HepG2 (cell line): ENCODE results near the gene PRSS48. TPM values are rescaled to one million over a fixed set of nuclear protein-coding genes. Genes with fewer than 3 reads are reported as not detected.

Experiments used
- ATAC-seq: fragments of 200-7000 bp; cut with Tn5 transposase; 3 replicates; pipeline ENCODE4 v1.9.1; 2020; ENCODE audit warnings: mild to moderate bottlenecking, moderate library complexity
- BruUV-seq: library from RNA; stranded (reverse); fragments of 400-500 nt; replicated peaks from 2 replicates; lab custom pipeline; 2021; lab: Mats Ljungman, UMichigan
- CTCF ChIA-PET: fragments of 300-600 bp; formaldehyde crosslinking; extraction: SDS; loops from one replicate; lab custom pipeline; 2021; ENCODE audit warnings: low total read pairs, inconsistent platforms, low intra/inter-chr PET ratio; lab: Yijun Ruan, JAX
- POLR2A ChIA-PET: fragments of 350-600 bp; sonication (Branson Sonifier 250); formaldehyde crosslinking; loops from one replicate; lab custom pipeline; 2020; ENCODE audit warnings: antibody characterized with exemption, inconsistent platforms; lab: Yijun Ruan, JAX
- DNase-seq: peaks from one replicate; pipeline ENCODE4 v3.0.0-alpha.2; 2015; ENCODE audit warnings: low spot score
- FAIRE-seq: peaks from 3 replicates; lab custom pipeline; 2011; peaks lifted over from hg19 to GRCh38; lab: Jason Lieb, UNC
- H2AFZ ChIP-seq: one replicate; pipeline ENCODE4 v1.6.1; 2011; ENCODE audit warnings: low read length, inconsistent platforms
- H3K27ac ChIP-seq: fragments of 300-600 bp; 3 replicates; pipeline ENCODE4 v1.8.0; 2011; ENCODE audit warnings: mixed run types, mild to moderate bottlenecking, mixed read lengths, low read length, inconsistent platforms; ENCODE audit not compliant: insufficient read depth; ENCODE audit errors: extremely low read length
- H3K27me3 ChIP-seq, 2 experiments: fragments of 200-600 bp in 1 of 2; 2 replicates in 1 of 2; 3 replicates in 1 of 2; pipeline versions ENCODE4 v1.6.0 to v1.8.0; 2011; ENCODE audit warnings: low read length in 2 of 2, mild to moderate bottlenecking in 2 of 2, moderate library complexity in 2 of 2, inconsistent platforms in 1 of 2; ENCODE audit not compliant: insufficient read depth in 2 of 2, control insufficient read depth in 1 of 2
- H3K36me3 ChIP-seq, 2 experiments: fragments of 200-600 bp in 1 of 2; replicated peaks in 1 of 2; 2 replicates in 1 of 2; 3 replicates in 1 of 2; pipeline versions ENCODE4 v1.5.1 to v1.8.0; 2011; ENCODE audit warnings: low read length in 2 of 2, inconsistent platforms in 1 of 2; ENCODE audit not compliant: insufficient read depth in 2 of 2, control insufficient read depth in 1 of 2
- H3K4me1 ChIP-seq: 2 replicates; pipeline ENCODE4 v1.5.1; 2012; ENCODE audit warnings: low read length, inconsistent platforms; ENCODE audit not compliant: insufficient read depth
- H3K4me2 ChIP-seq: 2 replicates; pipeline ENCODE4 v1.6.0; 2011; ENCODE audit warnings: low read depth, low read length, inconsistent platforms
- H3K4me3 ChIP-seq, 3 experiments: fragments of 200-600 bp in 1 of 3; sonication (generic), shearing (Covaris generic) in 1 of 3; replicated peaks in 1 of 3; 2 replicates each; pipeline ENCODE4 v1.5.1; 2011 to 2016; ENCODE audit warnings: low read length in 3 of 3, inconsistent platforms in 2 of 3, low read depth in 2 of 3, mild to moderate bottlenecking in 2 of 3, control low read depth in 1 of 3, mixed read lengths in 1 of 3; ENCODE audit not compliant: insufficient read depth in 1 of 3
- H3K79me2 ChIP-seq: one replicate; pipeline ENCODE4 v1.6.1; 2011; ENCODE audit warnings: low read length, inconsistent platforms; ENCODE audit not compliant: insufficient read depth
- H3K9ac ChIP-seq: 2 replicates; pipeline ENCODE4 v1.6.0; 2011; ENCODE audit warnings: mild to moderate bottlenecking, low read depth, low read length, inconsistent platforms; ENCODE audit not compliant: insufficient read depth
- H3K9me3 ChIP-seq: 2 replicates; pipeline ENCODE4 v1.5.1; 2012; ENCODE audit warnings: mild to moderate bottlenecking, low read length
- H4K20me1 ChIP-seq: 2 replicates; pipeline ENCODE4 v1.6.0; 2011; ENCODE audit warnings: inconsistent platforms, mild to moderate bottlenecking, low read length, moderate library complexity; ENCODE audit not compliant: insufficient read depth
- CREM ChIP-seq, 2 experiments: sonication (generic) in 1 of 2; formaldehyde crosslinking in 1 of 2; IDR thresholded peaks; 2 replicates each; pipeline versions ENCODE4 v1.4.0 to v1.6.1; 2016 to 2020; ENCODE audit warnings: antibody characterized with exemption in 1 of 2, mild to moderate bottlenecking in 1 of 2, missing genetic modification reagents in 1 of 2
- FOXA3 ChIP-seq: IDR thresholded peaks from 2 replicates; pipeline ENCODE4 v1.6.1; 2016; ENCODE audit warnings: missing genetic modification reagents, missing compliant biosample characterization
- HNF1B ChIP-seq: sonication (generic); formaldehyde crosslinking; IDR thresholded peaks from 2 replicates; pipeline ENCODE4 v1.5.1; 2020; ENCODE audit warnings: mild to moderate bottlenecking, moderate library complexity, missing genetic modification reagents
- MED8 ChIP-seq: sonication (generic); formaldehyde crosslinking; IDR thresholded peaks from 2 replicates; pipeline ENCODE4 v1.8.1; 2023; ENCODE audit warnings: mild to moderate bottlenecking, missing genetic modification reagents; ENCODE audit not compliant: insufficient replicate concordance
- MLX ChIP-seq: IDR thresholded peaks from 2 replicates; pipeline ENCODE4 v1.6.1; 2016
- PBX3 ChIP-seq: sonication (generic); formaldehyde crosslinking; IDR thresholded peaks from 2 replicates; pipeline ENCODE4 v1.8.1; 2023; ENCODE audit warnings: missing genetic modification reagents, inconsistent platforms, borderline replicate concordance
- RBM22 ChIP-seq: fragments of 200-400 bp; formaldehyde crosslinking; optimal IDR thresholded peaks from 2 replicates; pipeline ENCODE3; 2017; ENCODE audit warnings: mild to moderate bottlenecking, low read length, moderate library complexity
- ZFP36L2 ChIP-seq: sonication (generic); formaldehyde crosslinking; IDR thresholded peaks from 2 replicates; pipeline ENCODE4 v1.4.0; 2020; ENCODE audit warnings: missing genetic modification reagents
- ZNF782 ChIP-seq: sonication (generic); formaldehyde crosslinking; IDR thresholded peaks from 2 replicates; pipeline ENCODE4 v1.4.0; 2020; ENCODE audit warnings: missing genetic modification reagents, mild to moderate bottlenecking, borderline replicate concordance
- ZSCAN25 ChIP-seq: sonication (generic); formaldehyde crosslinking; IDR thresholded peaks from 2 replicates; pipeline ENCODE4 v1.8.0; 2022; ENCODE audit warnings: mild to moderate bottlenecking, missing genetic modification reagents
- WGBS: methylation state at CpG from one replicate; pipeline ENCODE4 v1.1.6; 2017; ENCODE audit warnings: low lambda C conversion rate; 5-methylcytosine and 5-hydroxymethylcytosine counted together
- in situ Hi-C: cut with HindIII; loops from 2 replicates; pipeline ENCODE4 v1.10.0; 2017; ENCODE audit warnings: low pct_unique_long_range_greater_than_20kb; ENCODE audit not compliant: extremely low pct_ligation_motif_present
- intact Hi-C: fragments of 100-400 bp; cut with micrococcal nuclease; formaldehyde crosslinking; loops from one replicate; pipeline ENCODE4 v1.10.0; 2022; ENCODE audit not compliant: unreplicated experiment
- polyA plus RNA-seq, 8 experiments: library from polyadenylated mRNA; depleted of rRNA in 3 of 8; stranded (reverse) in 7 of 8; unstranded in 1 of 8; fragments of >200 nt; fragmentation: Illumina TruSeq in 4 of 8; extraction: Trizol in 4 of 8; gene quantifications; 2 replicates each; pipeline versions ENCODE4 v1.2.1 to v1.2.3, GENCODE V29; 2011 to 2016; ENCODE audit warnings: low read depth in 4 of 8, missing spikeins in 1 of 8, mixed read lengths in 1 of 8; ENCODE audit not compliant: insufficient read depth in 1 of 8
- total RNA-seq, 5 experiments: library from RNA; depleted of rRNA; stranded (reverse); fragments of >200 nt; fragmentation: Illumina TruSeq; extraction: Trizol; gene quantifications; 2 replicates each; pipeline ENCODE4 v1.2.3, GENCODE V29; 2016; ENCODE audit warnings: low read depth in 1 of 5

Gene PRSS48
- total and polyA plus RNA-seq, 2 of the 13 experiments (the other 11 are each of a cell fraction or from before 2014, with no cell fraction given): not detected

GRCh38 chr4:151284534-151285245, 7.7 kb downstream of the PRSS48 start:
- Histone ChIP-seq H3K27ac (no peak overlapping the region), H3K9me3 (no peaks in the 10 kb centered on the region), H3K79me2 (peaks cover 97% of the 10 kb centered on the region), H2AFZ (no peak overlapping the region), H4K20me1 (peaks cover 65% of the 10 kb centered on the region), H3K9ac (no peak overlapping the region), H3K36me3 (peaks cover 4 to 13% of the 10 kb centered on the region in 2 experiments; a peak in 2 of 5 replicates), H3K4me2 (no peak overlapping the region), H3K4me3 (no peak overlapping the region), H3K4me1 (peaks cover 41% of the 10 kb centered on the region), H3K27me3 (no peaks in the 10 kb centered on the region)
- in situ Hi-C loops (loop anchor here (5.0 kb wide), 1 partner anchor 78 kb away; no protein-coding TSS in a partner anchor), intact Hi-C loops (no loop called here)
- POLR2A ChIA-PET: no interaction called here
- WGBS: 88% methylated on average over 4 of the region's 4 CpGs
- DNase-seq (no peak), FAIRE-seq (no peak), ATAC-seq (no peak)
- CTCF ChIA-PET: no interaction called here
- peak; percentile 42 for TF ChIP-seq RBM22
- TF ChIP-seq PBX3 (CRISPR knock-in tag): no peak
- no peak for TF ChIP-seq ZFP36L2 (CRISPR knock-in tag)
- no peak for TF ChIP-seq FOXA3
- TF ChIP-seq ZSCAN25 (CRISPR knock-in tag): no peak
- BruUV-seq: no TSS peak

- FAIRE-seq: no peak
- BruUV-seq: no TSS peak
- CTCF ChIA-PET: no interaction called here
Observed at GRCh38 chr4:151287409-151287808, 10.4 kb downstream of the PRSS48 start.

More at GRCh38 chr4:151287409-151287808, 10.4 kb downstream of the PRSS48 start:
- Histone ChIP-seq H3K9ac (no peak overlapping the region), H3K9me3 (no peaks in the 10 kb centered on the region), H3K27me3 (no peaks in the 10 kb centered on the region), H3K4me2 (no peak overlapping the region), H3K4me3 (no peak overlapping the region), H3K27ac (no peak overlapping the region), H2AFZ (no peak overlapping the region), H3K79me2 (peaks cover 97% of the 10 kb centered on the region), H3K36me3 (peaks cover 0 to 6% of the 10 kb centered on the region in 2 experiments; a peak in 3 of 5 replicates), H4K20me1 (peaks cover 60% of the 10 kb centered on the region), H3K4me1 (peaks cover 32% of the 10 kb centered on the region)
- WGBS: 98% methylated on average over 7 of the region's 7 CpGs
- ATAC-seq: no peak
- POLR2A ChIA-PET: interaction anchor here (1.2 kb wide), 1 partner anchor 82 kb away, joined by 4 read pairs; no protein-coding TSS in a partner anchor
- TF ChIP-seq CREM (IDR thresholded peaks at IDR 0.05) (no peak), CREM (CRISPR knock-in tag; IDR thresholded peaks at IDR 0.05) (no peak), MED8 (CRISPR knock-in tag) (no peak), MLX (CRISPR knock-in tag) (no peak), HNF1B (no peak), ZNF782 (no peak)
- in situ Hi-C loops: no loop called here
- intact Hi-C loops: no loop called here
- no peak for DNase-seq
